NCI-H1436 treated with DMSO at 0.1 percent for 48 hours (cell line): Measurements from ENCODE around the gene MEF2C.
"Not testable (repeated sequence)": the region's sequence is repeated elsewhere in the genome, so short reads cannot be mapped to it uniquely, and the experiment has no call there.

Experiments used
- DNase-seq: peaks from one replicate; lab custom pipeline; 2025; lab: John Stamatoyannopoulos, UW

MEF2C gene

GRCh38 chr5:88862547-88863175 lies 20.3 kb downstream of the MEF2C start:
- no peak for DNase-seq

- DNase-seq = no peak
Measured at GRCh38 chr5:88861231-88861630, 21.8 kb downstream of the MEF2C start.

GRCh38 chr5:88860501-88860900 lies 22.5 kb downstream of the MEF2C start:
- no peak for DNase-seq

GRCh38 chr5:88858392-88858791 lies 24.6 kb downstream of the MEF2C start:
- DNase-seq = no peak

- not testable (repeated sequence) for DNase-seq
Measured at GRCh38 chr5:88856381-88856780, 26.6 kb downstream of the MEF2C start.

- DNase-seq = no peak
Measured at GRCh38 chr5:88854769-88855168, 28.2 kb downstream of the MEF2C start.

- no peak for DNase-seq
Measured at GRCh38 chr5:88847420-88847819, 35.6 kb downstream of the MEF2C start.

- no peak for DNase-seq
Measured at GRCh38 chr5:88846434-88846833, 36.5 kb downstream of the MEF2C start.

- DNase-seq = no peak
Measured at GRCh38 chr5:88845081-88845697, 37.8 kb downstream of the MEF2C start.

- no peak for DNase-seq
Measured at GRCh38 chr5:88842784-88843183, 40.2 kb downstream of the MEF2C start.

GRCh38 chr5:88841212-88841611 lies 41.8 kb downstream of the MEF2C start:
- DNase-seq = no peak

GRCh38 chr5:88840495-88840894 lies 42.5 kb downstream of the MEF2C start:
- no peak for DNase-seq

GRCh38 chr5:88839238-88839637 lies 43.7 kb downstream of the MEF2C start:
- DNase-seq = no peak

GRCh38 chr5:88838500-88838899 lies 44.5 kb downstream of the MEF2C start:
- no peak for DNase-seq

GRCh38 chr5:88837817-88838216 lies 45.2 kb downstream of the MEF2C start:
- no peak for DNase-seq

- no peak for DNase-seq
Measured at GRCh38 chr5:88837222-88837621, 45.8 kb downstream of the MEF2C start.

- no peak for DNase-seq
Measured at GRCh38 chr5:88836195-88836838, 46.7 kb downstream of the MEF2C start.

- DNase-seq = no peak
Measured at GRCh38 chr5:88834499-88834898, 48.5 kb downstream of the MEF2C start.

- no peak for DNase-seq
Measured at GRCh38 chr5:88834131-88834462, 48.9 kb downstream of the MEF2C start.

- DNase-seq = no peak
Measured at GRCh38 chr5:88833371-88834130, 49.4 kb downstream of the MEF2C start.

GRCh38 chr5:88831816-88832215 lies 51.2 kb downstream of the MEF2C start:
- DNase-seq = no peak

- DNase-seq = no peak
Measured at GRCh38 chr5:88830567-88830966, 52.4 kb downstream of the MEF2C start.

- DNase-seq = no peak
Measured at GRCh38 chr5:88829775-88830174, 53.2 kb downstream of the MEF2C start.
